CD4-positive, alpha-beta memory T cell (primary cell): ENCODE results near the gene GPATCH2. TPM values are rescaled to one million over a fixed set of nuclear protein-coding genes. Genes with fewer than 3 reads are reported as not detected.
"Not testable (repeated sequence)": the region's sequence is repeated elsewhere in the genome, so short reads cannot be mapped to it uniquely, and the experiment has no call there.

Experiments
- CTCF ChIA-PET: fragments of 350-600 bp; sonication (Branson Sonifier 250); formaldehyde crosslinking; loops from one replicate; lab custom pipeline; 2021; ENCODE audit warnings: inconsistent platforms; ENCODE audit not compliant: partially characterized antibody; lab: Charles Lee
- POLR2A ChIA-PET: fragments of 350-600 bp; sonication (Branson Sonifier 250); formaldehyde crosslinking; loops from one replicate; lab custom pipeline; 2021; ENCODE audit not compliant: partially characterized antibody; lab: Charles Lee
- DNase-seq, 5 donors: peaks; one replicate each; pipeline versions ENCODE4 v3.0.0 to v3.0.0-alpha.2; 2020 to 2022; ENCODE audit warnings: mixed read lengths in 1 of 5
- H3K27ac ChIP-seq: one replicate; pipeline ENCODE4 v1.7.0; 2013; ENCODE audit warnings: low read depth, low read length
- H3K27me3 ChIP-seq: 2 replicates; pipeline ENCODE4 v1.7.0; 2013; ENCODE audit warnings: mild to moderate bottlenecking, low read length, moderate library complexity; ENCODE audit not compliant: insufficient read depth
- H3K36me3 ChIP-seq: 2 replicates; pipeline ENCODE4 v1.7.0; 2013; ENCODE audit warnings: mild to moderate bottlenecking, low read length, moderate library complexity; ENCODE audit not compliant: insufficient read depth
- H3K4me1 ChIP-seq: 2 replicates; pipeline ENCODE4 v1.7.0; 2013; ENCODE audit warnings: mild to moderate bottlenecking, low read length, moderate library complexity; ENCODE audit not compliant: insufficient read depth
- H3K4me3 ChIP-seq, 2 donors: one replicate each; pipeline ENCODE4 v1.7.0; 2013; ENCODE audit warnings: low read length in 2 of 2, mild to moderate bottlenecking in 1 of 2
- H3K9me3 ChIP-seq, 2 donors: one replicate each; pipeline ENCODE4 v1.7.0; 2013; ENCODE audit warnings: low read length in 2 of 2, control low read depth in 1 of 2; ENCODE audit not compliant: control insufficient read depth in 1 of 2
- H3K27ac Mint-ChIP-seq, 7 donors: one replicate each; pipeline ENCODE4 v1.8.0; 2020 to 2021; ENCODE audit warnings: mixed read lengths in 7 of 7, mild to moderate bottlenecking in 6 of 7, inconsistent platforms in 3 of 7, moderate library complexity in 3 of 7
- H3K27me3 Mint-ChIP-seq, 2 donors: one replicate each; pipeline ENCODE4 v1.8.0; 2020 to 2021; ENCODE audit warnings: mixed read lengths in 2 of 2
- H3K36me3 Mint-ChIP-seq, 2 donors: one replicate each; pipeline ENCODE4 v1.8.0; 2020 to 2021; ENCODE audit warnings: mixed read lengths in 2 of 2, inconsistent platforms in 1 of 2, mild to moderate bottlenecking in 1 of 2
- H3K4me1 Mint-ChIP-seq, 4 donors: one replicate each; pipeline ENCODE4 v1.8.0; 2020 to 2021; ENCODE audit warnings: mixed read lengths in 4 of 4, mild to moderate bottlenecking in 1 of 4
- H3K4me3 Mint-ChIP-seq, 8 donors: one replicate each; pipeline ENCODE4 v1.8.0; 2020 to 2021; ENCODE audit warnings: mixed read lengths in 8 of 8, mild to moderate bottlenecking in 7 of 8, moderate library complexity in 6 of 8, inconsistent platforms in 3 of 8
- H3K9me3 Mint-ChIP-seq, 8 donors: one replicate each; pipeline ENCODE4 v1.8.0; 2020 to 2021; ENCODE audit warnings: mixed read lengths in 8 of 8, mild to moderate bottlenecking in 5 of 8, inconsistent platforms in 3 of 8, moderate library complexity in 1 of 8
- intact Hi-C: fragments of 100-400 bp; cut with micrococcal nuclease; formaldehyde crosslinking; loops from one replicate; pipeline ENCODE4 v1.15.1; 2023
- polyA plus RNA-seq, 2 donors: library from polyadenylated mRNA; unstranded; fragments of 300-500 nt; fragmentation: Illumina TruSeq; gene quantifications; one replicate each; pipeline ENCODE4 v1.2.3, GENCODE V29; 2021
- total RNA-seq, 2 experiments: library from RNA; stranded (reverse); gene quantifications; one replicate each; pipeline ENCODE4 v1.2.3, GENCODE V29; 2021

Gene GPATCH2
- total and polyA plus RNA-seq, 4 experiments from 2014 or later: 1.8 to 11.3 (median 6.5) TPM

GRCh38 chr1:217527151-217527550, 103.7 kb downstream of the GPATCH2 start:
- Mint-ChIP-seq H3K27me3 (no peaks in the 10 kb centered on the region), H3K4me3 (no peak overlapping the region), H3K9me3 (peaks cover 0 to 1% (median 0%) of the 10 kb centered on the region in 8 donors), H3K4me1 (no peaks in the 10 kb centered on the region), H3K36me3 (peaks cover 4 to 31% of the 10 kb centered on the region in 2 donors), H3K27ac (no peak overlapping the region)
- Histone ChIP-seq H3K27ac (no peak overlapping the region), H3K4me3 (no peak overlapping the region), H3K36me3 (no peaks in the 10 kb centered on the region), H3K9me3 (no peaks in the 10 kb centered on the region), H3K27me3 (no peaks in the 10 kb centered on the region), H3K4me1 (no peaks in the 10 kb centered on the region)
- ChIA-PET CTCF (interaction anchor here (1.5 kb wide), 1 partner anchor 9 kb away, joined by 6 read pairs; no protein-coding TSS in a partner anchor), POLR2A (no interaction called here)
- intact Hi-C loops: no loop called here
- DNase-seq: no peak

GRCh38 chr1:217526636-217527035, 104.3 kb downstream of the GPATCH2 start:
- intact Hi-C loops: no loop called here
- no peak overlapping the region for H3K4me3 ChIP-seq
- Mint-ChIP-seq H3K36me3 (peaks cover 4 to 31% of the 10 kb centered on the region in 2 donors), H3K4me1 (no peaks in the 10 kb centered on the region), H3K9me3 (peaks cover 0 to 1% (median 0%) of the 10 kb centered on the region in 8 donors), H3K27me3 (no peaks in the 10 kb centered on the region), H3K4me3 (no peak overlapping the region), H3K27ac (no peak overlapping the region)
- H3K36me3 ChIP-seq: peaks cover under 1% of the 10 kb centered on the region
- DNase-seq: no peak
- no peaks in the 10 kb centered on the region for H3K9me3 ChIP-seq
- H3K4me1 ChIP-seq: no peaks in the 10 kb centered on the region
- ChIA-PET POLR2A (no interaction called here), CTCF (no interaction called here)
- no peak overlapping the region for H3K27ac ChIP-seq
- no peaks in the 10 kb centered on the region for H3K27me3 ChIP-seq

GRCh38 chr1:217525773-217526490, 105.0 kb downstream of the GPATCH2 start:
- Mint-ChIP-seq H3K27ac (no peak overlapping the region), H3K4me3 (no peak overlapping the region), H3K27me3 (no peaks in the 10 kb centered on the region), H3K4me1 (no peaks in the 10 kb centered on the region), H3K9me3 (peaks cover 0 to 1% (median 0%) of the 10 kb centered on the region in 8 donors), H3K36me3 (peaks cover 4 to 27% of the 10 kb centered on the region in 2 donors)
- ChIA-PET POLR2A (no interaction called here), CTCF (no interaction called here)
- H3K4me3 ChIP-seq: no peak overlapping the region
- no peaks in the 10 kb centered on the region for H3K27me3 ChIP-seq
- peaks cover 4% of the 10 kb centered on the region for H3K36me3 ChIP-seq
- no peak for DNase-seq
- intact Hi-C loops: no loop called here
- H3K27ac ChIP-seq: no peak overlapping the region
- H3K4me1 ChIP-seq: no peaks in the 10 kb centered on the region
- no peaks in the 10 kb centered on the region for H3K9me3 ChIP-seq

- H3K4me1 ChIP-seq: no peaks in the 10 kb centered on the region
- H3K9me3 ChIP-seq: no peaks in the 10 kb centered on the region
- no peak for DNase-seq
Observed at GRCh38 chr1:217524787-217525520, 105.9 kb downstream of the GPATCH2 start.

GRCh38 chr1:217523921-217524320, 107.0 kb downstream of the GPATCH2 start:
- CTCF ChIA-PET, H3K27ac Mint-ChIP-seq, intact Hi-C loops: not testable (repeated sequence)

More at GRCh38 chr1:217524787-217525520, 105.9 kb downstream of the GPATCH2 start:
- no peak overlapping the region for H3K4me3 ChIP-seq
- H3K36me3 ChIP-seq: peaks cover 4% of the 10 kb centered on the region
- H3K4me1 Mint-ChIP-seq: no peaks in the 10 kb centered on the region
- no peaks in the 10 kb centered on the region for H3K27me3 ChIP-seq
- ChIA-PET CTCF (no interaction called here), POLR2A (no interaction called here)
- H3K27me3 Mint-ChIP-seq: no peaks in the 10 kb centered on the region
- H3K27ac ChIP-seq: no peak overlapping the region
- no peak overlapping the region for H3K4me3 Mint-ChIP-seq
- intact Hi-C loops: no loop called here
- H3K9me3 Mint-ChIP-seq: peaks cover 0 to 1% (median 0%) of the 10 kb centered on the region in 8 donors
- H3K36me3 Mint-ChIP-seq: peaks cover 4 to 19% of the 10 kb centered on the region in 2 donors
- no peak overlapping the region for H3K27ac Mint-ChIP-seq

GRCh38 chr1:217522277-217522676, 108.6 kb downstream of the GPATCH2 start:
- Histone ChIP-seq H3K9me3 (no peaks in the 10 kb centered on the region), H3K27ac (no peak overlapping the region), H3K27me3 (no peaks in the 10 kb centered on the region), H3K4me1 (no peaks in the 10 kb centered on the region), H3K36me3 (peaks cover 4% of the 10 kb centered on the region), H3K4me3 (no peak overlapping the region)
- peaks cover 0 to 1% (median 0%) of the 10 kb centered on the region in 8 donors for H3K9me3 Mint-ChIP-seq
- H3K27ac Mint-ChIP-seq: no peak overlapping the region
- no peak overlapping the region for H3K4me3 Mint-ChIP-seq
- intact Hi-C loops: no loop called here
- no peaks in the 10 kb centered on the region for H3K27me3 Mint-ChIP-seq
- no peaks in the 10 kb centered on the region for H3K4me1 Mint-ChIP-seq
- H3K36me3 Mint-ChIP-seq: no peaks in the 10 kb centered on the region
- POLR2A ChIA-PET: no interaction called here
- no peak for DNase-seq
- CTCF ChIA-PET: no interaction called here

More at GRCh38 chr1:217523921-217524320, 107.0 kb downstream of the GPATCH2 start:
- H3K4me3 Mint-ChIP-seq, H3K4me1 ChIP-seq, H3K27me3 ChIP-seq, H3K27me3 Mint-ChIP-seq, H3K4me3 ChIP-seq, H3K9me3 ChIP-seq, H3K27ac ChIP-seq, POLR2A ChIA-PET, H3K9me3 Mint-ChIP-seq, DNase-seq, H3K36me3 Mint-ChIP-seq, H3K36me3 ChIP-seq, H3K4me1 Mint-ChIP-seq: not testable (repeated sequence)

GRCh38 chr1:217521317-217521716, 109.6 kb downstream of the GPATCH2 start:
- Histone ChIP-seq H3K27ac (no peak overlapping the region), H3K27me3 (no peaks in the 10 kb centered on the region), H3K36me3 (peaks cover 4% of the 10 kb centered on the region), H3K9me3 (no peaks in the 10 kb centered on the region), H3K4me1 (no peaks in the 10 kb centered on the region), H3K4me3 (no peak overlapping the region)
- intact Hi-C loops: no loop called here
- Mint-ChIP-seq H3K27me3 (no peaks in the 10 kb centered on the region), H3K4me3 (no peak overlapping the region), H3K27ac (no peak overlapping the region), H3K4me1 (no peaks in the 10 kb centered on the region), H3K36me3 (no peaks in the 10 kb centered on the region), H3K9me3 (peaks cover 0 to 1% (median 0%) of the 10 kb centered on the region in 8 donors)
- ChIA-PET POLR2A (no interaction called here), CTCF (no interaction called here)
- DNase-seq: no peak
